Panc1 (cell line): ENCODE measurements around the gene VSNL1.

Source experiments
- CTCF ChIP-seq: fragments of 450-650 bp; IDR thresholded peaks from 2 replicates; pipeline ENCODE4 v1.5.1; 2017; ENCODE audit warnings: mild to moderate bottlenecking
- POLR2AphosphoS5 ChIP-seq: IDR thresholded peaks from 2 replicates; pipeline ENCODE4 v1.6.1; 2012; ENCODE audit warnings: mild to moderate bottlenecking, low read depth, low read length, moderate library complexity

- no peak for TF ChIP-seq CTCF
- no peak for TF ChIP-seq POLR2AphosphoS5
These were observed 148.5 kb downstream of the VSNL1 start for GRCh38 chr2:17689010-17689409.
